ENCODE results near the gene TELO2. TPM values are rescaled to one million over a fixed set of nuclear protein-coding genes. Genes with fewer than 3 reads are reported as not detected.

TELO2 gene
- total and polyA plus RNA-seq, 2 experiments from 2014 or later = 51.6 to 58.7 TPM

- Histone ChIP-seq H3K9me3 (ENCODE audit: low read depth) (no peaks in the 10 kb centered on the region), H3K27me3 (no peaks in the 10 kb centered on the region), H3K4me1 (ENCODE audit: low read depth) (peaks cover 3% of the 10 kb centered on the region), H3K4me3 (no peak overlapping the region), H3K36me3 (peaks cover 23% of the 10 kb centered on the region), H3K27ac (no peak overlapping the region)
- no peak for TF ChIP-seq CTCF (IDR thresholded peaks at IDR 0.05; ENCODE audit: low read depth, low read length)
- no peak for DNase-seq (ENCODE audit: low read depth in 1 of 2, low spot score in 1 of 2)
Measured at GRCh38 chr16:1498899-1499676, 5.9 kb downstream of the TELO2 start.

DNA sequence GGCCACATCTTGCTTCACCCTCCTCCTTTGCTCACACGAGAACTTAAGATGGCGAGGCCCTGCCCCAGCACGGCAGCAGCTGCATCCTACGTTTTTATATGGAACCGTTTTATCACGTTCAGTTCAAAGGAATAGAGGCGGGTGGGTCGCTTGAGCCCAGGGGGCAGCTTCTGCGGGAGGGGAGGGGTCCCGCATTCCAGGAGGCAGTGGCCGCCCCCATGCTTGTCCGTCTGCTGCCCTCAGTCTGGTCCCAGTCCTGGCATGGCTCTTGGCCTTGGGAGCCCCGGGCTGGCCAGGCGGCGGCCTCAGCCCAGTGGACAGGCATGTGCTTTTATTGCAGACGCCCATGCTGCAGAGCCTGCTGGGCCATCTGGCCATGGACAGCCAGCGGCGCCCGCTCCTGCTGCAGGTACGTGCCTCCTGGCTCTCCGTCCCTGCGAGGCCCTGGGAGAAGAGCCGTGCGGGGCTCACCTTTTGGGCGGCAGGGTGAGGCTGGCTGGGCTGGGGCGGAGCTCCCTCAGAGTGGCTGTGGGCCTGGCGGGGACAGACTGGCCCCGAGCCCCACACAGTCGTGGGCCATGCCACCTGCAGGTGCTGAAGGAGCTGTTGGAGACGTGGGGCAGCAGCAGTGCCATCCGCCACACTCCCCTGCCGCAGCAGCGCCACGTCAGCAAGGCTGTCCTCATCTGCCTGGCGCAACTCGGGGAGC is 6.8 kb downstream of the TELO2 start:
- Histone ChIP-seq H3K9me3 (ENCODE audit: low read depth) (no peaks in the 10 kb centered on the region), H3K4me3 (no peak overlapping the region), H3K4me1 (ENCODE audit: low read depth) (no peaks in the 10 kb centered on the region), H3K27ac (no peak overlapping the region), H3K36me3 (peaks cover 23% of the 10 kb centered on the region), H3K27me3 (no peaks in the 10 kb centered on the region)
- no peak for TF ChIP-seq CTCF (IDR thresholded peaks at IDR 0.05; ENCODE audit: low read depth, low read length)
- no peak for DNase-seq (ENCODE audit: low read depth in 1 of 2, low spot score in 1 of 2)

- no peak for DNase-seq (ENCODE audit: low read depth in 1 of 2, low spot score in 1 of 2)
- H3K4me1 ChIP-seq (ENCODE audit: low read depth) = no peaks in the 10 kb centered on the region
- peaks cover 23% of the 10 kb centered on the region for H3K36me3 ChIP-seq
- no peak for TF ChIP-seq CTCF (IDR thresholded peaks at IDR 0.05; ENCODE audit: low read depth, low read length)
- H3K27me3 ChIP-seq = no peaks in the 10 kb centered on the region
- H3K27ac ChIP-seq = no peak overlapping the region
- H3K9me3 ChIP-seq (ENCODE audit: low read depth) = no peaks in the 10 kb centered on the region
- no peak overlapping the region for H3K4me3 ChIP-seq
Measured at GRCh38 chr16:1500465-1501150, 7.4 kb downstream of the TELO2 start.

GRCh38 chr16:1501630-1502029 is 8.5 kb downstream of the TELO2 start:
- DNase-seq (ENCODE audit: low read depth in 1 of 2, low spot score in 1 of 2) = no peak
- H3K27me3 ChIP-seq = no peaks in the 10 kb centered on the region
- TF ChIP-seq CTCF (IDR thresholded peaks at IDR 0.05; ENCODE audit: low read depth, low read length) = no peak
- peaks cover 19% of the 10 kb centered on the region for H3K36me3 ChIP-seq
- H3K4me1 ChIP-seq (ENCODE audit: low read depth) = no peaks in the 10 kb centered on the region
- no peak overlapping the region for H3K4me3 ChIP-seq
- no peaks in the 10 kb centered on the region for H3K9me3 ChIP-seq (ENCODE audit: low read depth)
- H3K27ac ChIP-seq = no peak overlapping the region

- Histone ChIP-seq H3K27me3 (no peaks in the 10 kb centered on the region), H3K9me3 (ENCODE audit: low read depth) (no peaks in the 10 kb centered on the region), H3K27ac (no peak overlapping the region), H3K4me1 (ENCODE audit: low read depth) (no peaks in the 10 kb centered on the region), H3K36me3 (peaks cover 19% of the 10 kb centered on the region), H3K4me3 (no peak overlapping the region)
- no peak for TF ChIP-seq CTCF (IDR thresholded peaks at IDR 0.05; ENCODE audit: low read depth, low read length)
- no peak for DNase-seq (ENCODE audit: low read depth in 1 of 2, low spot score in 1 of 2)
Measured at GRCh38 chr16:1502092-1503004, 9.2 kb downstream of the TELO2 start.

All from cardiac muscle cell (in vitro differentiated cells and primary cell).